ENCODE results near the gene TBC1D4.

Gene TBC1D4

GRCh38 chr13:75393839-75394520 is 88.0 kb downstream of the TBC1D4 start:
- no peak for DNase-seq (ENCODE audit: low read depth in 2 of 2, low spot score in 1 of 2)

- DNase-seq (ENCODE audit: low read depth in 2 of 2, low spot score in 1 of 2), result no peak
Observed at GRCh38 chr13:75391432-75392100, 90.4 kb downstream of the TBC1D4 start.

GRCh38 chr13:75390229-75390628 is 91.7 kb downstream of the TBC1D4 start:
- no peak for DNase-seq (ENCODE audit: low read depth in 2 of 2, low spot score in 1 of 2)

DNA sequence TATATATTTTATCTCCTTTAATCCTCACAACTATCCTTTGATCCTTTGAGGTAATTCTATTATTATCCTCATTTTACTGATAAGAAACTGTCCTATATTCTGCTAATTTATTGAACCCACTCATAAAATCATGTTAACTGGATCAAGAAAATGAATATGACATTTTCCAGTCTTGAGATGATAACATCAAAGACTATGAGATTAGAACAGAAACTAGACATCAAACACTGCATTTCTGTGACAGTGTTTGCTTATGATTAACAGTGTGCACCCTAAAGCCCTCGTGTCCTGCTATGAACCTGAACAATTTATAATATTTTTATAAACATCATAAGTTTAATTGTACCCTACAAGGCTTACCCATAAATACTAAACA is 96.3 kb downstream of the TBC1D4 start:
- DNase-seq (ENCODE audit: low read depth in 2 of 2, low spot score in 1 of 2), result no peak

GRCh38 chr13:75384879-75385707 is 96.9 kb downstream of the TBC1D4 start:
- DNase-seq (ENCODE audit: low read depth in 2 of 2, low spot score in 1 of 2), result no peak

DNA sequence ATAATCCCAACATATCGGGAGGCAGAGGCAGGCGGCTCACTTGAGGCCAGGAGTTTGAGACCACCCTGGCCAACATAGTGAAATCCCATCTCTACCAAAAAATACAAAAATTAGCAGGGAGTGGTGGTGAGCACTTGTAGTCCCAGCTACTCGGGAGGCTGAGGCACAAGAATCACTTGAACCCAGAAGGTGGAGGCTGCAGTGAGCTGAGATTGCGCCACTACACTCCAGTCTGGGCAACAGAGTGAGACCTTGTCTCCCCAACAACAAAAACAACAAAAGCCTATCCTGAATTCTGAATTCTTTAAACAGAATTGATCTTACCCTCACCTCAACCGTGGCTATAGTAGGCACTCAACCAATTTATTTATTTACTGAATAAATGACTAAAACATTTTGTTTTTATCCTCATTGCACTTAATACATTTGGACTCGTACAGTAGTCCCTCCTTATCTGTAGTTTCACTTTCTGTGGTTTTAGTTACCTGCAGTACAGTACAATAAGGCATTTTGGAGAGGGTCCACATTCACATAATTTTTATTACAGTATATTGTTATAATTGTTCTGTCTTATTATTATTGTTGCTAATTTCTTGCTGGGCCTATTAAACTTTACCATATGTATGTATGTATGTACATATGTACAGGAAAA is 98.8 kb downstream of the TBC1D4 start:
- no peak for DNase-seq (ENCODE audit: low read depth in 2 of 2, low spot score in 1 of 2)

GRCh38 chr13:75378301-75378700 is 103.7 kb downstream of the TBC1D4 start:
- DNase-seq (ENCODE audit: low read depth in 2 of 2, low spot score in 1 of 2), result no peak

GRCh38 chr13:75376792-75377402 is 105.1 kb downstream of the TBC1D4 start:
- no peak for DNase-seq (ENCODE audit: low read depth in 2 of 2, low spot score in 1 of 2)

- DNase-seq (ENCODE audit: low read depth in 2 of 2, low spot score in 1 of 2), result no peak
Observed at GRCh38 chr13:75375329-75375728, 106.6 kb downstream of the TBC1D4 start.

DNA sequence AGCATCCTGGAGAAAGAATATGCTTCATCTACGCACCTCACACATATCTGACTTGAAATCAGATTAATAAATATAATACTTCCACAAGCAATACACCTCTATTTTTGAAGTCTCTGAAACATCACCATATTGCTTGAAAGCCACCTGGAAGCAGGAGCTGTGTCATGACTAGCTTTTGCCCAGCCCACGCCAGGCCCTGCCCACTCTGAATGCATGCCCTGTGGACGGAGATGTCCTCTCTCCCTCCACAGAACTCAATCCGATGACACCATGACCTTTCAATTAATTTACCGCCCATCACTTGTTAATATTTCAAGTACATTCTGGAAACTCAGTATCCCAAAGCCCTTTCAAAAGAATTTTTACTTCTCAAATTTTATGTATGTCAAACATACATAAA is 108.0 kb downstream of the TBC1D4 start:
- DNase-seq (ENCODE audit: low read depth in 2 of 2, low spot score in 1 of 2), result no peak

DNA sequence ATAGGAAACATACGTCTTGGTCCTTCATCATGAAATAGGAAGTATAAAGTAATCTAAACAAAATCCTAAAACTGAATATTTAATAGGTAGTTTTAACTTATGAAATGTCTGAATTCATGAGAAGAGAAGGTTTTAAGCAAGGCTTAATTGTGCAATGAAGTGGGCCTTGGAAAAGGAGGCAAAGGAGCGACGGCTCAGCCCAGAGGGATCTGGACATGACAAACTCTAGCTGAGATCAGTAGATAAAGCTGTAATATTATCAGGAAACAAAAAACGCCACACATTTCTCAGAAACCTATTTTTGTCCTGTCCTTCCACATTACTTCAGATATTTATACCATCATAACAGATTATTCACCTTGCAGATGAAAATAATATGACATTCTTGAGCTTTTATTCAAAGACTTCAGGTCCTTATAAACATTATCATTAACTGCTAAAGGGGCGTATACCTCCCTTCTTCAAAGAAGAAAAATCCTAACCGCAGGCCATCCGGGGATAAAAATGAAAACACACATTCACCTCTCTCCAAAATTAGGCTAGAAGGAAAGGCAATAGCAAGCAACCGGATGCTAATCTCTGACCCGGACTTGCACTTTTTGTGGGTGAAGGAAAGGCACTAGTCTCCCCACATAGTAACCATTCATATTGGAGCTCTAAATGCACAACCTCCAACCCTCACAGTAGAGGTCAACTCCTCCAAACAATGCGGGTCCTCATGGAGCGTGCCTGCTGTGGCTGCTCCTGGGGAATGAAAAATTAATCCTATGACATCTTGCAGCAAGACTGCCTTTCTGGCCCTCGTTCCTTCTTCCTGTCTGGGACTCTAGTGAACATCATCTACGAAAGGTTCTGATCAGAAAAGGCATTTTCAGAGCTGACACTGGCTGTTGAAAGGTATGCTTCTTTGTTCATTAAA is 108.8 kb downstream of the TBC1D4 start:
- no peak for DNase-seq (ENCODE audit: low read depth in 2 of 2, low spot score in 1 of 2)

DNA sequence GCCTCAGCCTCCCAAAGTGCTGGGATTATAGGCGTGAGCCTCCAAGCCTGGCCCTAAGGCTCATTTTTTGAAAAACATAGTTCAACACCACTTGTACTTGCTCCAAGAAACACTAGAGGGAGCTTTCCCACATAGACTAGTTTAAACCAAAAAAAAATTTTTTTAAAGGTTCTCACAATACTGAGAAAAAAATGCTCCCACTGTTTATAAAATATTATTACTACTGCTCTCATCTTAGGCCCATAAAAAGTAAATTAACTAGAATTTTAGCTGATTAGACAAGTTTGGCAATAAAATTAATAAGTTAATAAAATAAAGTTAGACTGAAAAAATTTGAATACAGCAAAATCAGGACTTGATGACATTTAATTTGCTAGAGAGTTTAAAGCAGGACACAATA is 109.5 kb downstream of the TBC1D4 start:
- DNase-seq (ENCODE audit: low read depth in 2 of 2, low spot score in 1 of 2), result no peak

- no peak for DNase-seq (ENCODE audit: low read depth in 2 of 2, low spot score in 1 of 2)
Observed at GRCh38 chr13:75371203-75371602, 110.8 kb downstream of the TBC1D4 start.

DNA sequence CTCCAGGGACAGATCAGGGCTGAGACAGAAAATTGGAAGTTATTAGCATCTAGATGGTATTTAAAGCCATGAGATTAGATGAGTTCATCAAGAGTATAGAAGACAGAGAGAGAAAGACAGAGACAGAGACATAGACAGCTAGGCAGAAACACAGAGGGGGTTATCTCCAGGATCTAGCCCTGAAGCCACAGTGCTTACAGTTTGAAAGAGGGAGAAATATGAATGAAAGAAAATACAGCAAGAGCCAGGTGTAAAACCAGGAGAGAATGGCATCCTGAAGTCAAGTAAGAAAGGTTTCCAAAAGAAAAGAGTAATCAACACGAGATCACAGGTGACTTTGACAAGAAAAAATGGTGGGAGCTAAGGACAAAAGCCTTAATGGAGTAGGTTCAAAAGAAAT is 111.2 kb downstream of the TBC1D4 start:
- DNase-seq (ENCODE audit: low read depth in 2 of 2, low spot score in 1 of 2), result no peak

DNA sequence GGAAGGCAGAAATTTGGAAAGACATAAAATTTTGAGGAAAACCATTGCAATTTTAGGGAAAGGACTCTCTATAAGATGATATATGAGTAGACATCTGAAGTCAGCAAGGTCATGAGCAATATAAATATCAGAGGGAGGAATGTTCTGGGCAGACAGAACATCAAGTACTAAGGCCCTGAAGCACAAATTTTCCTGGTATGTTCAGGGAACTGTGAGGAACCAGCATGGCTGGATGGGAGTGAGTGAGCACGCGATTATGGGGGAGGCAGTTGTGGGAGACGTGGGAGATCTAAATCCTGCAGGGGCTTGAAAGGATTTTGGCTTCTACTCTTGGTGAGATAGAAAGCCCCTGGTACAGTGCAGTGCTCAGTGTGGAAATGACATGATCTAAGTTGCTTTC is 112.0 kb downstream of the TBC1D4 start:
- DNase-seq (ENCODE audit: low read depth in 2 of 2, low spot score in 1 of 2), result no peak

DNA sequence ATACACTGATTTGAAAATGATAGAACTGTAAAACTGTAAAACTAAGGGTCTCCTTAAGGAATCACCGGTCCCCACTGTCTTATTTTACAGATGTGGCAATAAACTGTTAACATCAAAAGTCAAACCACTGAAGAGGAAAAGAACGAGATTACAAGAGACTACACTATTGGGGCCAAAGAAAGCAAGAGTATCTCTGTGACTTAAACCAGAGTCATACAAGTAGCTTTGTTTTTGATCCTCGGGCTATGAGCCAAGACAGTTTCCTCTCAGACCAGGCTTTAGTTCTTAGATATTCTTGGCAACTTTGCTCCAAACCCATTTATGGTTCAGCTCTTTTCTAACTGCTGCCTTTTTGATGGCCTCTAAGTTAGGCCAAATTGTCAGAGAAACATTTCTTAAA is 113.8 kb downstream of the TBC1D4 start:
- DNase-seq (ENCODE audit: low read depth in 2 of 2, low spot score in 1 of 2), result no peak

GRCh38 chr13:75366380-75367280 is 115.3 kb downstream of the TBC1D4 start:
- DNase-seq (ENCODE audit: low read depth in 2 of 2, low spot score in 1 of 2), result no peak

GRCh38 chr13:75365724-75366173 is 116.2 kb downstream of the TBC1D4 start:
- DNase-seq (ENCODE audit: low read depth in 2 of 2, low spot score in 1 of 2), result no peak

GRCh38 chr13:75364131-75364713 is 117.7 kb downstream of the TBC1D4 start:
- no peak for DNase-seq (ENCODE audit: low read depth in 2 of 2, low spot score in 1 of 2)

Measured in stimulated activated CD8-positive, alpha-beta memory T cell treated with anti-CD3 and anti-CD28 coated beads, Interleukin-4, amount 100 ng/mL, for 4 hours (primary cell).